ENCODE results near the gene ANKS1B.

DNA sequence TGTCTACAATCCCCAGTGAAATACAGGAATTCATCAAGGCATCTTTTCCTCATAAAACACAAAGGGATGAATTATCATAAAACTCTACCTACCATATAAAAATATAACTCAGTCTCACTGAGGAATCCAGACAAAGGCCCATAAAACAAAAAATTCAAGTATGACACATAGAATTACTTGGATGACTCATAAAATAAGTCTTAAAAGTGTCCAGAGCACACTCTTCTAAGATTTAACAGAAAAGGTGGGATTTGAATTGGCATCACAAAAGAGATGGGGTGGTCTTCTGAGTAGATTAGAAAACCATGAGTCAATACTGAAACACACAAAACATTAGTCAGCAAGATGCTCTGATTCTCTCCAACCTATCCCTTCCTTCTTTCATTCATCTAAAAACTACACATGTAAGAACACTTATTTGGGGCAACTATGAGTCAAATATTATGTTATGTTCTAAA, 539.8 kb downstream of the ANKS1B start:
- TF ChIP-seq, protein P1, sequence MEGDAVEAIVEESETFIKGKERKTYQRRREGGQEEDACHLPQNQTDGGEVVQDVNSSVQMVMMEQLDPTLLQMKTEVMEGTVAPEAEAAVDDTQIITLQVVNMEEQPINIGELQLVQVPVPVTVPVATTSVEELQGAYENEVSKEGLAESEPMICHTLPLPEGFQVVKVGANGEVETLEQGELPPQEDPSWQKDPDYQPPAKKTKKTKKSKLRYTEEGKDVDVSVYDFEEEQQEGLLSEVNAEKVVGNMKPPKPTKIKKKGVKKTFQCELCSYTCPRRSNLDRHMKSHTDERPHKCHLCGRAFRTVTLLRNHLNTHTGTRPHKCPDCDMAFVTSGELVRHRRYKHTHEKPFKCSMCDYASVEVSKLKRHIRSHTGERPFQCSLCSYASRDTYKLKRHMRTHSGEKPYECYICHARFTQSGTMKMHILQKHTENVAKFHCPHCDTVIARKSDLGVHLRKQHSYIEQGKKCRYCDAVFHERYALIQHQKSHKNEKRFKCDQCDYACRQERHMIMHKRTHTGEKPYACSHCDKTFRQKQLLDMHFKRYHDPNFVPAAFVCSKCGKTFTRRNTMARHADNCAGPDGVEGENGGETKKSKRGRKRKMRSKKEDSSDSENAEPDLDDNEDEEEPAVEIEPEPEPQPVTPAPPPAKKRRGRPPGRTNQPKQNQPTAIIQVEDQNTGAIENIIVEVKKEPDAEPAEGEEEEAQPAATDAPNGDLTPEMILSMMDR (conservative IDR thresholded peaks at IDR 0.05; ENCODE audit: low read depth, low read length), result no peak
- TF ChIP-seq FOS (IDR thresholded peaks at IDR 0.05; ENCODE audit: low read depth, low read length), result no peak

Measured in IMR-90 (cell line).